ENCODE data around the gene NOL3. TPM values are rescaled to one million over a fixed set of nuclear protein-coding genes. Genes with fewer than 3 reads are reported as not detected.
A peak's percentile ranks its signal among the peaks of the same experiment; 100 is the strongest.

Gene NOL3
- total and polyA plus RNA-seq, 2 of the 13 experiments (the other 11 are each of a cell fraction or from before 2014, with no cell fraction given) = 5.7 to 20.5 TPM

- TF ChIP-seq, protein P1, sequence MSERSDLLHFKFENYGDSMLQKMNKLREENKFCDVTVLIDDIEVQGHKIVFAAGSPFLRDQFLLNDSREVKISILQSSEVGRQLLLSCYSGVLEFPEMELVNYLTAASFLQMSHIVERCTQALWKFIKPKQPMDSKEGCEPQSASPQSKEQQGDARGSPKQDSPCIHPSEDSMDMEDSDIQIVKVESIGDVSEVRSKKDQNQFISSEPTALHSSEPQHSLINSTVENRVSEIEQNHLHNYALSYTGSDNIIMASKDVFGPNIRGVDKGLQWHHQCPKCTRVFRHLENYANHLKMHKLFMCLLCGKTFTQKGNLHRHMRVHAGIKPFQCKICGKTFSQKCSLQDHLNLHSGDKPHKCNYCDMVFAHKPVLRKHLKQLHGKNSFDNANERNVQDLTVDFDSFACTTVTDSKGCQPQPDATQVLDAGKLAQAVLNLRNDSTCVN (CRISPR knock-in tag; IDR thresholded peaks at IDR 0.05; ENCODE audit: borderline replicate concordance) = peak; percentile 50; the same call in 1 of the 2 replicates
- TF ChIP-seq ZNF12 (CRISPR knock-in tag; IDR thresholded peaks at IDR 0.05) = 0 out of 2 replicates have a peak, but pooled peaks have one; percentile 27
- no peak for TF ChIP-seq ZNF296 (CRISPR knock-in tag; conservative IDR thresholded peaks at IDR 0.05)
- no peak for TF ChIP-seq ZNF282 (IDR thresholded peaks at IDR 0.05; ENCODE audit: partially characterized antibody)
- peak; percentile 89 for TF ChIP-seq AKAP8 (CRISPR knock-in tag; IDR thresholded peaks at IDR 0.05)
- no peak for TF ChIP-seq TBX3 (IDR thresholded peaks at IDR 0.05; ENCODE audit: borderline replicate concordance)
- no peak for TF ChIP-seq JDP2 (CRISPR knock-in tag; IDR thresholded peaks at IDR 0.05; ENCODE audit: borderline replicate concordance)
- no peak; the same call in 1 of the 2 replicates for TF ChIP-seq ZIK1 (CRISPR knock-in tag; IDR thresholded peaks at IDR 0.05; ENCODE audit: borderline replicate concordance, low read depth)
- no peak for TF ChIP-seq ZNF615 (CRISPR knock-in tag; IDR thresholded peaks at IDR 0.05; ENCODE audit: borderline replicate concordance)
- TF ChIP-seq ZNF737 (CRISPR knock-in tag; IDR thresholded peaks at IDR 0.05; ENCODE audit: borderline replicate concordance) = no peak
- TF ChIP-seq ZNF17 (CRISPR knock-in tag; IDR thresholded peaks at IDR 0.05) = no peak
- peak; percentile 15; the same call in 1 of the 2 replicates for TF ChIP-seq ZNF264 (CRISPR knock-in tag; IDR thresholded peaks at IDR 0.05)
- 0 out of 2 replicates have a peak, but pooled peaks have one; percentile 57 for TF ChIP-seq ZNF839 (CRISPR knock-in tag; IDR thresholded peaks at IDR 0.05; ENCODE audit: borderline replicate concordance)
- TF ChIP-seq ZNF678 (CRISPR knock-in tag; IDR thresholded peaks at IDR 0.05) = 0 out of 2 replicates have a peak, but pooled peaks have one; percentile 84
- no peak for TF ChIP-seq PRDM15 (CRISPR knock-in tag; IDR thresholded peaks at IDR 0.05)
- no peak for TF ChIP-seq NONO (IDR thresholded peaks at IDR 0.05)
- peak; percentile 77 for TF ChIP-seq NONO (CRISPR knock-in tag; conservative IDR thresholded peaks at IDR 0.05)
- no peak for TF ChIP-seq FOSL1 (CRISPR knock-in tag; IDR thresholded peaks at IDR 0.05; ENCODE audit: borderline replicate concordance)
- no peak for TF ChIP-seq ZNF121 (CRISPR knock-in tag; IDR thresholded peaks at IDR 0.05)
- no peak; the same call in 1 of the 2 replicates for TF ChIP-seq XBP1 (CRISPR knock-in tag; IDR thresholded peaks at IDR 0.05)
- no peak for TF ChIP-seq ZNF20 (CRISPR knock-in tag; IDR thresholded peaks at IDR 0.05)
- TF ChIP-seq HOXA3 (CRISPR knock-in tag; IDR thresholded peaks at IDR 0.05) = peak; percentile 99
- peak; percentile 95 for TF ChIP-seq ZNF784 (CRISPR knock-in tag; IDR thresholded peaks at IDR 0.05; ENCODE audit: borderline replicate concordance)
- TF ChIP-seq ZNF766 (CRISPR knock-in tag; IDR thresholded peaks at IDR 0.05; ENCODE audit: borderline replicate concordance) = no peak; the same call in 1 of the 2 replicates
- peak; percentile 79 for TF ChIP-seq POLR2G (IDR thresholded peaks at IDR 0.05; ENCODE audit: low read depth, low read length)
Observed at GRCh38 chr16:67183627-67184452, 13.5 kb downstream of the NOL3 start, which contains the start of gene MATCAP1 (continued).
